ENCODE results near the gene TMLHE. TPM values are rescaled to one million over a fixed set of nuclear protein-coding genes. Genes with fewer than 3 reads are reported as not detected.
"Not testable (repeated sequence)": the region's sequence is repeated elsewhere in the genome, so short reads cannot be mapped to it uniquely, and the experiment has no call there.

The TMLHE gene
- total RNA-seq, 1 donor from 2014 or later: 19.3 TPM

GRCh38 chrX:155477136-155477535 is 135.6 kb downstream of the TMLHE start:
- DNase-seq; ATAC-seq (ENCODE audit: low read depth); CTCF ChIA-PET; intact Hi-C loops (cut with micrococcal nuclease); H3K27me3 Mint-ChIP-seq; H3K4me1 Mint-ChIP-seq; H3K27ac Mint-ChIP-seq; H3K4me3 Mint-ChIP-seq; H3K36me3 Mint-ChIP-seq (ENCODE audit: low read depth); POLR2A ChIA-PET; H3K9me3 Mint-ChIP-seq: not testable (repeated sequence)

GRCh38 chrX:155466269-155466938 is 146.3 kb downstream of the TMLHE start:
- H3K36me3 Mint-ChIP-seq (ENCODE audit: low read depth); H3K9me3 Mint-ChIP-seq; POLR2A ChIA-PET; H3K4me3 Mint-ChIP-seq; H3K27ac Mint-ChIP-seq; H3K4me1 Mint-ChIP-seq; DNase-seq; H3K27me3 Mint-ChIP-seq; intact Hi-C loops (cut with micrococcal nuclease); CTCF ChIA-PET: not testable (repeated sequence)
- peak; percentile 52 for ATAC-seq (ENCODE audit: low read depth)

- H3K4me1 Mint-ChIP-seq; POLR2A ChIA-PET; ATAC-seq (ENCODE audit: low read depth); H3K27me3 Mint-ChIP-seq; H3K9me3 Mint-ChIP-seq; H3K27ac Mint-ChIP-seq; DNase-seq; H3K4me3 Mint-ChIP-seq; intact Hi-C loops (cut with micrococcal nuclease); H3K36me3 Mint-ChIP-seq (ENCODE audit: low read depth); CTCF ChIA-PET: not testable (repeated sequence)
Observed at GRCh38 chrX:155460501-155460900, 152.3 kb downstream of the TMLHE start.

- DNase-seq; H3K36me3 Mint-ChIP-seq (ENCODE audit: low read depth); POLR2A ChIA-PET; H3K4me1 Mint-ChIP-seq; intact Hi-C loops (cut with micrococcal nuclease); H3K27ac Mint-ChIP-seq; H3K27me3 Mint-ChIP-seq; H3K9me3 Mint-ChIP-seq; CTCF ChIA-PET; H3K4me3 Mint-ChIP-seq: not testable (repeated sequence)
- ATAC-seq (ENCODE audit: low read depth): peak; percentile 84
Observed at GRCh38 chrX:155458471-155458870, 154.3 kb downstream of the TMLHE start, which contains the start of gene F8A3. TSS of gene F8A3 (minus strand) at chrX:155458620. CDS start at chrX:155458600, 20 bp downstream.

- H3K27me3 Mint-ChIP-seq; H3K9me3 Mint-ChIP-seq; H3K4me1 Mint-ChIP-seq; H3K4me3 Mint-ChIP-seq; H3K27ac Mint-ChIP-seq; DNase-seq; H3K36me3 Mint-ChIP-seq (ENCODE audit: low read depth); intact Hi-C loops (cut with micrococcal nuclease); CTCF ChIA-PET; POLR2A ChIA-PET: not testable (repeated sequence)
- peak; percentile 59 for ATAC-seq (ENCODE audit: low read depth)
Observed at GRCh38 chrX:155457761-155458447, 154.8 kb downstream of the TMLHE start.

- Mint-ChIP-seq H3K27me3 (no peaks in the 10 kb centered on the region), H3K4me3 (no peak overlapping the region), H3K27ac (no peak overlapping the region), H3K36me3 (ENCODE audit: low read depth) (peaks cover 2% of the 10 kb centered on the region), H3K4me1 (no peaks in the 10 kb centered on the region), H3K9me3 (peaks cover 9% of the 10 kb centered on the region)
- no peak for DNase-seq
- CTCF ChIA-PET: no interaction called here
- POLR2A ChIA-PET: no interaction called here
- intact Hi-C loops (cut with micrococcal nuclease): no loop called here
- no peak for TF ChIP-seq CTCF (IDR thresholded peaks at IDR 0.05)
- ATAC-seq (ENCODE audit: low read depth): no peak
Observed at GRCh38 chrX:155441097-155441496, 171.7 kb downstream of the TMLHE start.

Other genes with a start within 250 kb of the TMLHE start
- gene F8A2, start 230.9 kb downstream of the TMLHE start, total RNA-seq: not detected in 2 replicates
- gene F8A3, start 154.3 kb downstream of the TMLHE start, total RNA-seq: 9.4 and 11.6 TPM in 2 replicates
- gene SPRY3, start 366 bp downstream of the TMLHE start, total RNA-seq: 0.22 TPM in 2 replicates